Uterus (tissue), 4 donors: ENCODE data around the gene LDAH. TPM values are rescaled to one million over a fixed set of nuclear protein-coding genes. Genes with fewer than 3 reads are reported as not detected.

ENCODE experiments used
- DNase-seq, 2 donors: peaks; one replicate each; pipeline ENCODE4 v3.0.0-alpha.2; 2019 to 2020
- H3K27ac ChIP-seq, 2 donors: fragments of 200-600 bp; sonication (generic); 1 replicate in 1 of 2; 2 replicates in 1 of 2; pipeline ENCODE4 v1.5.1; 2016 to 2018
- H3K27me3 ChIP-seq, 2 donors: fragments of 200-600 bp; sonication (generic); one replicate each; pipeline ENCODE4 v1.5.1; 2018 to 2019; ENCODE audit warnings: control low read depth in 1 of 2
- H3K36me3 ChIP-seq, 2 donors: fragments of 200-600 bp; sonication (generic); one replicate each; pipeline ENCODE4 v1.5.1; 2019; ENCODE audit warnings: control low read depth in 1 of 2
- H3K4me1 ChIP-seq, 2 donors: fragments of 200-600 bp; sonication (generic); one replicate each; pipeline ENCODE4 v1.5.1; 2018 to 2019; ENCODE audit warnings: control low read depth in 1 of 2
- H3K4me3 ChIP-seq, 2 donors: fragments of 200-600 bp; sonication (generic); 1 replicate in 1 of 2; 2 replicates in 1 of 2; pipeline ENCODE4 v1.5.1; 2018 to 2019; ENCODE audit warnings: mild to moderate bottlenecking in 1 of 2
- H3K9me3 ChIP-seq, 2 donors: fragments of 200-600 bp; sonication (generic); one replicate each; pipeline ENCODE4 v1.5.1; 2019; ENCODE audit warnings: control low read depth in 1 of 2
- CTCF ChIP-seq, 4 experiments: fragments of 200-600 bp in 2 of 4; fragments of 450-650 bp in 2 of 4; sonication (generic) in 2 of 4; IDR thresholded peaks; one replicate each; pipeline ENCODE4 v1.5.1; 2016 to 2019; ENCODE audit warnings: antibody characterized with exemption in 4 of 4, mild to moderate bottlenecking in 2 of 4, moderate library complexity in 1 of 4
- POLR2A ChIP-seq, 2 donors: fragments of 450-650 bp; IDR thresholded peaks; one replicate each; pipeline ENCODE4 v1.6.1; 2016; ENCODE audit warnings: antibody characterized with exemption in 2 of 2, mild to moderate bottlenecking in 1 of 2, moderate library complexity in 1 of 2
- intact Hi-C: fragments of 100-400 bp; cut with DNase I; formaldehyde crosslinking; loops from one replicate; pipeline ENCODE4 v1.15.1; 2023; ENCODE audit warnings: low total_unique reads
- total RNA-seq, 4 donors: library from RNA; depleted of rRNA in 3 of 4; stranded (reverse); fragments of >200 nt in 3 of 4; gene quantifications; one replicate each; pipeline versions ENCODE4 v1.1.0 to v1.2.4, GENCODE V29; 2014 to 2023
- donor health status: DM: yes; HTN: yes; CAD: no.

Gene LDAH
- total RNA-seq, 4 donors from 2014 or later, result 9.7 to 62.4 (median 19.9) TPM

GRCh38 chr2:20758997-20759396 lies 63.9 kb downstream of the LDAH start:
- intact Hi-C loops, result no loop called here

GRCh38 chr2:20757405-20758090 lies 65.4 kb downstream of the LDAH start:
- TF ChIP-seq CTCF (IDR thresholded peaks at IDR 0.05) (no peak), POLR2A (IDR thresholded peaks at IDR 0.05) (no peak)
- H3K27me3 ChIP-seq, result no peaks in the 10 kb centered on the region
- intact Hi-C loops, result no loop called here
- H3K4me3 ChIP-seq, result no peak overlapping the region
- no peak overlapping the region for H3K27ac ChIP-seq
- H3K36me3 ChIP-seq, result no peaks in the 10 kb centered on the region
- no peaks in the 10 kb centered on the region for H3K9me3 ChIP-seq
- DNase-seq, result no peak
- no peaks in the 10 kb centered on the region for H3K4me1 ChIP-seq

More at GRCh38 chr2:20758997-20759396, 63.9 kb downstream of the LDAH start:
- Histone ChIP-seq H3K4me3 (no peak overlapping the region), H3K27ac (no peak overlapping the region), H3K27me3 (no peaks in the 10 kb centered on the region), H3K36me3 (no peaks in the 10 kb centered on the region), H3K4me1 (no peaks in the 10 kb centered on the region), H3K9me3 (no peaks in the 10 kb centered on the region)
- no peak for TF ChIP-seq POLR2A (IDR thresholded peaks at IDR 0.05)
- no peak for TF ChIP-seq CTCF (IDR thresholded peaks at IDR 0.05)
- no peak for DNase-seq

DNA sequence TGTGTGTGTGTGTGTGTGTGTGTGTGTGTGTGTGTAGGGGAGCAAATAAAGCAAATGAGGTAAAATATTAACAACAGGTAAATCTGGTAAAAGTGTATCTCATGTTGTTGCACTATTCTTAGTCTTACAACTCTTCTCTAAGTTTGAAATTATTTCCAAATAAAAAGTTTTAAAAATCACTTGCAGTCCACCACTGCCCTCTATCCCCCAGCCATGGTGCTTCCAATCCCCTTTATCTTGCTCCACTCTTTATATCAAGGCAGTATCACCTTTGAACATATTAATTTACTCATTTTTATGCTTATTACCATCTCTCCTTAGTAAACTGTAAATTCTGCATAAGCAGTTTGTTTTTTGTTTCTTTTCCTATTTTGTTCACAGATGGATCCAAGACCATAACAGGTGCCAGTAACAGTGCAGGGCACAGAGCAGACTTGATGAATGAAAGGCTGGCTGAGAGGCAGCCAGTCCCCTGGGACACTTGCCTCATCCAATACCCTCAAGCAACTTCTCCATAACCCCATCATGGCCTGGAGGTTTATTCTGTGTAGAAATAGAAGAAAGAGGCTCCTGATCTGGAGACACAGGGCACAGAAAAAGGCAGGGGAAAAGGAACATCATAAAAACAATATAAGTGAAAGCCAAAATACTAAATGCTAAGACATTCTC lies 67.6 kb downstream of the LDAH start:
- TF ChIP-seq POLR2A (IDR thresholded peaks at IDR 0.05) (no peak), CTCF (IDR thresholded peaks at IDR 0.05) (no peak)
- H3K27ac ChIP-seq, result no peak overlapping the region
- no peaks in the 10 kb centered on the region for H3K27me3 ChIP-seq
- no peaks in the 10 kb centered on the region for H3K4me1 ChIP-seq
- intact Hi-C loops, result no loop called here
- no peaks in the 10 kb centered on the region for H3K36me3 ChIP-seq
- no peak overlapping the region for H3K4me3 ChIP-seq
- DNase-seq, result no peak
- H3K9me3 ChIP-seq, result no peaks in the 10 kb centered on the region

GRCh38 chr2:20752293-20752692 lies 70.6 kb downstream of the LDAH start:
- Histone ChIP-seq H3K27me3 (no peaks in the 10 kb centered on the region), H3K9me3 (no peaks in the 10 kb centered on the region), H3K27ac (no peak overlapping the region), H3K4me3 (no peak overlapping the region), H3K36me3 (no peaks in the 10 kb centered on the region), H3K4me1 (no peaks in the 10 kb centered on the region)
- intact Hi-C loops, result no loop called here
- DNase-seq, result no peak
- TF ChIP-seq POLR2A (IDR thresholded peaks at IDR 0.05) (no peak), CTCF (IDR thresholded peaks at IDR 0.05) (no peak)

DNA sequence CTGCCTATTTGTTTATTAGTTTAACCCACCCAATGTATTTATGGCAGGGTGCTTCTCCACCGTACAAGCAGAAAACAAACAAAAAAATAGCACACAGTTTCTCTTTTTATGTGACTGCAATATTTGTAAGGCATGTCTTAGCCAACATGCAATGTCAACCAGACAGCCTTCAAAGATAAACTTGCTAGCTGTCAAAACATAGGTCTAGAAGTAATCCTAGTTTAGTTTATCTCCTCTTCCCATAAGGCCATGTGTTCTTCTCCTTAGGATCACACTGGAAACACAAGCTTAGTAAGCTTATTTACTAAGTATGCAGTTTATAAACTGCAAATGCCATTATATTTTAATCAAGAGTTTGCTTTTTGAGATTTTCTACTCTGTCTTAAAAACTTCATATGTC lies 75.6 kb downstream of the LDAH start:
- DNase-seq, result no peak
- Histone ChIP-seq H3K36me3 (no peaks in the 10 kb centered on the region), H3K9me3 (no peaks in the 10 kb centered on the region), H3K27me3 (no peaks in the 10 kb centered on the region), H3K4me1 (no peaks in the 10 kb centered on the region), H3K4me3 (no peak overlapping the region), H3K27ac (no peak overlapping the region)
- intact Hi-C loops, result no loop called here
- TF ChIP-seq CTCF (IDR thresholded peaks at IDR 0.05) (no peak), POLR2A (IDR thresholded peaks at IDR 0.05) (no peak)
